Mucosa of gallbladder (tissue), 1 donor: ENCODE results near the gene CABP1. TPM values are rescaled to one million over a fixed set of nuclear protein-coding genes. Genes with fewer than 3 reads are reported as not detected.

Experiments used
- DNase-seq: peaks from one replicate; pipeline ENCODE4 v3.0.0-alpha.2; 2020; ENCODE audit warnings: low spot score
- total RNA-seq: library from RNA; stranded (reverse); gene quantifications from one replicate; pipeline ENCODE4 v1.2.1, GENCODE V29; 2021
- donor health status: DM: no; HTN: no; CAD: no.

Gene CABP1
- total RNA-seq, 1 donor from 2014 or later, result 2.3 TPM

DNA sequence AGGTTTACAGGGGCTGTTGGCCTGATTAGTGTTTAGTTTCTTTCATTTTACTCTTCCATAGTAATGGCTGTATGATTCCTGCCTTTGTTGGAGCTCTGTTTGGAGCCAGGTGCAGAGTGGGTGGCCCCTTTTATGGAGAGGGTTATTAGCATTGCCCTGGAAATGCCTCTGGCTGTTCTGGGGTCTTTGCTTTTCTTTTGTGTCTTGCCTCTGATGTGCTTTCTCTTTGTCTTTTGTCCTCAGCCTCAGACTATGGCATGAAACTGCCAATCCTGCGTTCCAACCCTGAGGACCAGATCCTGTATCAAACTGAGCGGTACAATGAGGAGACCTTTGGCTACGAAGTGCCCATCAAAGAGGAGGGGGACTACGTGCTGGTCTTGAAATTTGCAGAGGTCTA, 53.4 kb downstream of the CABP1 start:
- DNase-seq, result no peak

DNA sequence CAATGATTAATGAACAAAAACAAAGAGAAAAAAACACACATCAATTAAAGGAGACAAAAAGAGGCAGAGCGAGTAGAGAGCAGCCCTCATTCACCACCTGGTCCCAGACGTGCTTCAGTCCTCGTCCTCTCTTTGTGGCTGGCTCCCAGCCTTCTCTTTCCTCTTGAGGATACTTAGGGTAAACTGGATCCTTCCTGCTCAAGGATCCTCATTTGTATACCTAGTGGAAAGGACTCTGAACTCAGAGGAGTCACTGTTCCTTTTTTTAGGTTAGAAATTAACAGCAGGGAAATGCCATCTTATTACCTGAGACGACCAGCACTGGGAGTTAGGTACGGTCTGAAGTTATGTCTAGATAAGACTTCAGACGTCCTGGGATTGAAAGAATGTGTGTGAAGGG, 56.2 kb downstream of the CABP1 start:
- DNase-seq, result peak; percentile 46

DNA sequence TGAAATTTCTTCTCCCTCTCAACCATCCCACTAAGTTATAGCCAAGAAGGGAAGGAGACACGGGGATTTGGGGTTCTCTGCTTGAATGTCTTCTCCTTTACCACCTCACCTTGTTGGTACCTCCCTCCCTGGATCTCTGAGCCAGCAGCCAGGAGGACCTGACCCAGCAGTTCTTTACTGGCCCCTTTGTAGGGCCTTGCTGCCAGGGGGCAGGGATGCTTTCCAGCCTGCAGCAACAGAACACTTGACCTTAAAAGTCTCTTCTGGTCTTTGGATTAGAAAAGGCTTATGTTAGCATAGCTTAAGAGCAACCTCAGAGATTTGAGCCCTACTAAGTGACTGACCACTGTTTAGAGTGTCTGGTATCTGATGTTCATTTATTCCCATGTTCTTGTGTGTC, 56.9 kb downstream of the CABP1 start:
- no peak for DNase-seq

DNA sequence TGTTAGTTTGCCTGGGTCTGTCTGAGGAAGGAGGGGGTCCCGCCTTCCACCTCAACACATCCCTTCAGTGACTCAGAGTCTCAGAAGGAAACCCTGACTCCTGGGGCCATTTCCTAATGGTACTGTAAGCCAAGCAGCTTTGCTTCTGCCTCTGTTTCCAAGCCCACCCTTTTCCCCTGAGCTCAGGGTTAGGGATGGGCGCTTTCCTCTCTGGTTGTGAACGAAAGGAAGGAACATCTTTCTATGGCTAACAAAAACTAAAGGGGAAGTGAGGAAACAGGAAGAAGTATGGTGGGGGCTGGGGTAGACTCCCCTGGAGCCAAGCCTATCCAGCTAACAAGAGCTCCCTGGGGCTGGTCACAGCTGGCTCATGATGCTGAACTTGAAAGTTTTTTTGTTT, 58.2 kb downstream of the CABP1 start:
- no peak for DNase-seq

DNA sequence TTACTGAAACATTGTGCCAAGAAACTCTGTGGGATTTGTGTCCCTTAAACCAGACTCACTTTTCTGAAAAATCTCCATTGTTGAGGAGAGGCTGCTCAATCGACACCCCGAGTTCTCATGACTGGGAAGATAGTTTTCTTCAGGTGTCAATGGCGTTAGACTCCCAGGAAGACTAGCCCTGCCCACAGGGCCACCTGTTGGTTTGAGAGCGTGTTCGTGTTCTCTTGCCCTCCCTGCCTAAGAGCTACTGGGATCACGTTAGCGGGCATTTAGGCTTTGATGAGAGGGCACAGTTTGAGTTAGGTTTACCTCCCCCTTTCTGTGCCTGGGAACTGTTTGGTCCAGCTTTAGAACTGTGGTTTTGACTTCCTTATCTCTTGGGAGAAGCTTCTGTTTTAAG, 59.1 kb downstream of the CABP1 start:
- DNase-seq, result no peak

DNA sequence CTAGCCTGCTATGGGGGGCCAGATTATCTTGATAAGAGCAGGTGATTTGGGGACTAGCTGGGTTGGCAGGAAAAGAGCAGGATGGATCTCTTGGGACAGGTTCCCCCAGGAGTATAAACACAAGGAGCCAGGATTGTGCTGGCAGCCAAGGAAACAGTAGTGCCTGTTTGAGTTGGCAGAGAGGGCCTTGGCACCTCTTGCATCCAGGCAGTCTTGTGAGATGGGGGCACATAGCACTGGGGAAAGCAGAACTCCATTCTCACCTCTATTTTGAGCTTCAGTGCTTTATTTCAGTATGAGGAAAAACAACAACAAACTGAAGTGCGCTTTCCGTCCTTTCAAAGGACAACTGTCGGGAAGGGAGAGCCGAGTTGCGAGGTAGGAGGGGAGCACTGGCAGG, 60.5 kb downstream of the CABP1 start:
- no peak for DNase-seq

DNA sequence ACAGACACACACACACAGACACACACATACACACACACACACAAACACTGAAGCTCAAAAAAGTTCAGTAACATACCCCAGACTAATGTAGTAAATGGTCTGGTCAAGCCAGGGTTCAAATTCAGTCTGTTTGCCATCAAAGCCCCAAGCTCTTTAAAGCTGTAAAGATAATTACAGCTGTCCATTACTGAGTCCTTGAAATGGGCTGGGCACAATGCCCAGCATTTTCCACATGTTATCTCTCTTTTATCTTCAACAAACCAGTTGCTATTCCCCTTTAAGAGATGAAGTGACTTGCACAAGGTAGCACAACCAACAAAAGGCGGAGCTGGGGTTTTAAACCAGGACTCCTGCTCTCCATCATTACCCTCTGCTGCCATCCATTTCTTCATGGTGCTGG, 62.2 kb downstream of the CABP1 start:
- no peak for DNase-seq

DNA sequence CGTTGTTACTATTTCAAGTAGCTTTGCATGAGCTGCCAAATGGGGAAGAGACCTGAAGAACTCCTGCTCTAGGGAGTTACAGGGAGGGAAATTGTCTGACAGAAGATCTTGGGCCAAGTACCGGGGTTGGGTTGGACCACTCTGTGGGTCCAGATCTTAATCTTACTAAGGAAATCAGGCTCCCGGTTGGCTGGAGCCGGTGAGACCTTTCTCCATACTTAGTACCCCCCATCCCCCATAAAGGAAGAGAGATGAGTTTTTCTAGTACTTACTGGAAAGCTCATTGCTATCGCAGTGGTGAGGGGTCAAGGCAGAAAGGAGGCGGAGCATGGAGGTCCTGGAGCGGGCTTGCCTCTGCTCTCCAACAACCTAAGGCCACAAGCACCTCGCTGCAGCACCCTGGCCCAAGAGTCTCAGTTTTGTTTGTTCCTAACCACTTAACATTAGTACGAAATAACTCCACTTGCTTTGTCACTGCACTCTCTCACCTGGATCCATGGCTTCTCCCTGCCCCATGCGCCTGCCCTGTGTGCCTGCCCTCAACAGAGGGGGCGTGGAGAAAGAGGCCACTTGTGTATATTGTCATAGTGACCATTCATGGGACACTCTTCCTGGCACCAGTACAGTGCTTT, 63.0 kb downstream of the CABP1 start:
- DNase-seq, result no peak

DNA sequence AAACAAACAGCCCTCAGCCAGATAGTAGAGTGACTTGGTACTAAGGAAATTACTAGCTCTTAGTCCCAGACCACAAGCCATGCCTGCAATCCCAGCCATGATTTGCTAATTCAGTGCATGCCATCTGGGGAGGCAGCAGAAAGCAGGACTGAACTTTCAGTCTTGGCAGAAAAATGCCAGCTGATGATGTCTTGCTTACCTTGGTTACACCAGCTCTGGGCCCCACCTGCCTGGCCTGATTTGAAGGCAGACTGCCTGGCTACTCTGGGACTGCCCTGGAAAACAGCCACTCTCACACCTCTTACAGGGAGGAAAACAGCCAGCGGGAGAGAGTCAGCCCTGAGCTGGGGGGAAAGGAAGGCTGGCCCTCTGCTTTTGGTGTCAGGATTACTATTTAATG, 65.2 kb downstream of the CABP1 start:
- no peak for DNase-seq

DNA sequence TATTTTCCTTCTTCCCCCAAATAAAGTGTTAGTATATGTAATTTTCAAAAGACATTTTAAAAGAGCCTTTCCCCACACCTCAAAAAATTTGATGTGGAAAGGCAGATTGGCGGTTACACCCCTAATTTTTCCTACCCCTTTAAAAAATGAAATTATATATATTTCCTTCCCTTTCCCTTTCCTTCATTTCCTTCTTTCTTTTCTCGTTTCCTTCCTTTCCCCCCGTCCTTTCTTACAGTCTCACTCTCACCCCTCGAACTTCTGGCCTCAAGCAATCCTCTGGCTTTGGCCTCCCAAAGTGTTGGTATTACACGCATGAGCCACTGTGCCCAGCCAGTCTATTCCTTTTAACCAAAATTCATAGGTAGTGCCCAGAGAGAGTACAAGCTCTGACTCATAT, 65.6 kb downstream of the CABP1 start:
- DNase-seq, result no peak

DNA sequence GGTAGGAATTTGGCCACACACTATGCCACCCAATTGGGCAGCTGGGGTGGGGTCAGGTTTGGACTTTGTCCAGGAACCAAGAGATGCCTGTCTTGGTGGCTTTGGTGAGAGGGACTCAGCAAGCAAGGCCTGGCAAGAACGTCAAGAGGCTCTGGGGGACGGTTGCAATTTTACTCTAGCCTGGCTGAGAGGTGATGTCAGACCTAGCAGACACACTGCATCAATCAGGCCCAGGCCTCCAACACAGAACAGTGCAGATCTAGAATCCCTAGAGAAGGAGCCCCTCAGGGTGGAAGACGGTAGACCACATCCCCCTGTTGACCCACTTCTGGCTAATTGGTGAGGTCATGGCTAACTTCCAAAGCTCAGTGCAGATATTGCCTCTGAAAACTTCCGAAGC, 68.2 kb downstream of the CABP1 start:
- DNase-seq, result no peak

DNA sequence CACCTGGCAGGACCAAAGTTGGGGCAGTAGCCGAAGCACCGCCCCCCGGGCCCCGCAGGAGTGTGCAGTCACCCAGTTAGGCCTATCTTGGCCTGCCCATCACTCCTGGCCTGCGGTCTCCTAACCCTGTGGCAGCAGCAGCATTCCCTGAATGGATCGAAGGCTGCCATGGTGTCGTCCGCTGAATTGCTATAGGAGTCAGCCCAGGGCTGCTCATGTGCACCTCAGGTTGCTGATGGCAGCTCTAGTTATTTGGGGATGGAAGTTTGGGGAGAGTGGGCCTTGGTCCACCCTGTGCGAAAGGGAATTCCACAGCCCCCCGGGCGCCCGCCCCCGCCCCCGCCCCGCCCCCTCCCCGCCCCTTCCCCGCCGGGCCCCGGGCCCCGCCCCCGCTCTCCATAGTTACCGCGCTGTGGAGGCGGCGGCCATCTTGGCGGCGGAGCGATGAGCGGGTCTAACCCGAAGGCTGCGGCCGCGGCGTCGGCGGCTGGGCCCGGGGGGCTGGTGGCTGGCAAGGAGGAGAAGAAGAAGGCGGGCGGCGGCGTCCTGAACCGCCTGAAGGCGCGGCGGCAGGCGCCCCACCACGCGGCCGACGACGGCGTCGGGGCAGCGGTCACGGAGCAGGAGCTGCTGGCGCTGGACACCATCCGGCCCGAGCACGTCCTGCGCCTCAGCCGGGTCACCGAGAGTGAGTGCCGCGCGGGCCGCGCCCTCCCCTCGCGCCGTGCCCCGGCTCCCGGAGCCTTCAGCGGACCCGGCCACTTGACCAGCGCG, 69.8 kb downstream of the CABP1 start, which contains the start of gene UNC119B:
UNC119B (plus strand) TSS at position 428 of the 774 bp plus-strand sequence; CDS start at position 445, 17 bp downstream.
- DNase-seq, result peak; percentile 53

DNA sequence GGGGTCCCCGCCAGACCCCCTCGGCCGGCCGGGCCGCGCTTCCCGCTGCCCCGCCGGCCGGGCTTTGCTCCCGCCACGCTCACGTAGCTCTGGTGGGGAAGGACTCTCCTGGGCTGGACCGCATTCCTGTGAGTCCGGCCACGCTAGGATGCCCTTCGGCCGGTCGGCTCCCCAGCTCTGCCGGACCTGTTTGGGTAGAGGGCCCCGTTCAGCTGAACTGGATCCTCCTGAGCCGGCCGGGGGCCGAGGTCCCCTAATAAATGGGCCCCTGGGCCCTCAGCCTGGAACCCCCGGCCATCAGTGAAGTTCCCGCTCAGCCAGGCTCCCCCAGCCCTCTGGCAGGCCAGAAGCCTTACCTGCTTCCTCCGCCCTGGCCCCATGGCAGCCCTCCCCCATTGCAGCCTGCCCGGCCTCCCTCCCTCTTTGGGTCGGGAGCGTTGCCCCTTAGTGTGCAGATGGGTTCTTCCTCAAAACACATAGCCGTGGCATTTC, 70.4 kb downstream of the CABP1 start:
- DNase-seq, result no peak

DNA sequence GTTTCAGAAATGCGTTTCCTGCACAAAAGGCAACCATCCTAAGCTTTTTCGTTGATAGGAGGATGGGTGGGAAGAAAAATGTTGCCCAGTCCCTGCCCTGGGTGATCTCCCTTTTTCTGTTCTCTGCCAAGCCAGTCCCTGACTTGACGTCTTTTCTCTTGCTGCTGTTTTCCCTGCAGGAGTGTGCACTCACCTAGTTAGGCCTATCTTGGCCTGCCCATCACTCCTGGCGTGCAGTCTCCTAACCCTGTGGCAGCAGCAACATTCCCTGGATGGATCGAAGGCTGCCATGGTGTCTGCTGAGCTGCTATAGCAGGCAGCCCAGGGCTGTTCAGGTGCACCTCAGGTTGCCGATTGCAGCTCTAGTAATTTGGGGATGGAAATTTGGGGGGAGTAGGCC, 71.0 kb downstream of the CABP1 start:
- DNase-seq, result no peak

DNA sequence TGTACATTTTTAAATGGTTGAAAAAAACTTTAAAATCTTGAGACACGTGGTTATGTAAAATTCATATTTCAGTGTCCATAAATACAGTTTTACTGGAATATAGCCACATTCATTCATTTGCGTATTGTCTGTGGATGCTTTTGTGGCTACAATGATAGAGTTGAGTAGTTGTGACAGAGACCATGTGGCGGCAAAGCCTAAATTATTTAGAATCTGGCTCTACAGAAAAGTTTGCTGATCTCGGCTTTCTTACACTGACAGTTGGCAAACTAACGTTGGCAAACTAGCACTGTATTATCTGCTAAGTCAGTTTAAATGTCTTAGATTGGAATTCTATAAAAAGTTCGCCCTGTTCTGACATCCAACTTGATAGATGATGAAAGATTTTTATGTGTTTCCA, 72.2 kb downstream of the CABP1 start:
- no peak for DNase-seq

DNA sequence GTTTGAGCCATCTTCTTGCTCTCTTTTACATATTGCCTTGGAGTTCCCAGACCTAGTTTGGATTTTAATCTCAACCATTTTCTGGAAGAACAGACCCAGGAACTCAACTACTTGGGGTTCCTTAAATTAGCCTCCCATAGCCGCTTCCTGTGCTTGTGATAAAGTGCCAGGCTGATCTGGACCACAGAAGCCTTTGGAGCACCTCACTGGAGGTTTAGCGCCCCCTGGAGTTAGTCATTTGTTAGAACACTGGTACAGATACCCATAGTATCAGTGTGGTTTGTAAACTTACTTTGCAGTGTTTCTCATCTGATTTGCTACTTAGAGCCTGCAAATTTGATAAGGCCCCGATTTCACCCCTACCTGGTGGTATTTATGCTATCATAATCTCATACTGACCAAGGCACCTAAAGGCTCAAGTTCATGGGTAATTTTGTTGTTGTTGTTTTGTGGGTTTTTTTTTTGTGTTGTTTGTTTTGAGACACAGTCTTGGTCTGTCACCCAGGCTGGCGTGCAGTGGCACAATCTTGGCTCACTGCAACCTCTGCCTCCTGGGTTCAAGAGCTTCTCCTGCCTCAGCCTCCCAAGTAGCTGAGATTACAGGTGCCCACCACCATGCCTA, 73.5 kb downstream of the CABP1 start:
- peak; percentile 86 for DNase-seq

Other genes with a start within 250 kb of the CABP1 start
- gene COX6A1, start 202.5 kb upstream of the CABP1 start, total RNA-seq, result 375 TPM
- gene TRIAP1, start 194.2 kb upstream of the CABP1 start, total RNA-seq, result 16.1 TPM
- 30.2 TPM for gene GATC, start 194.2 kb upstream of the CABP1 start, total RNA-seq
- gene SRSF9, start 170.9 kb upstream of the CABP1 start, total RNA-seq, result 134 TPM
- gene DYNLL1, start 144.5 kb upstream of the CABP1 start, total RNA-seq, result 393 TPM
- 31.6 TPM for gene COQ5, start 111.5 kb upstream of the CABP1 start, total RNA-seq
- 195 TPM for gene RNF10, start 106.3 kb upstream of the CABP1 start, total RNA-seq
- gene POP5, start 59.2 kb upstream of the CABP1 start, total RNA-seq, result 50.9 TPM
- 335 TPM for gene MLEC, start 46.5 kb downstream of the CABP1 start, total RNA-seq
- 51.7 TPM for gene UNC119B, start 69.8 kb downstream of the CABP1 start, total RNA-seq
- 36.9 TPM for gene ACADS, start 85.2 kb downstream of the CABP1 start, total RNA-seq